Thoracic aorta (tissue), 2 donors: ENCODE measurements around the gene RGS19. TPM values are rescaled to one million over a fixed set of nuclear protein-coding genes. Genes with fewer than 3 reads are reported as not detected.

Experiments
- ATAC-seq: fragments of 150-250 bp; one replicate; pipeline ENCODE4 v1.8.0; 2017; ENCODE audit warnings: low read depth; ENCODE audit not compliant: insufficient number of reproducible peaks, low FRiP score
- DNase-seq: peaks from one replicate; pipeline ENCODE4 v3.0.0-alpha.2; 2020; ENCODE audit warnings: low spot score
- H3K27ac ChIP-seq, 2 donors: fragments of 200-600 bp; sonication (generic); 1 replicate in 1 of 2; 2 replicates in 1 of 2; pipeline ENCODE4 v1.5.1; 2016; ENCODE audit warnings: mild to moderate bottlenecking in 2 of 2, moderate library complexity in 2 of 2
- H3K27me3 ChIP-seq: fragments of 200-600 bp; sonication (generic); replicated peaks from 2 replicates; pipeline ENCODE4 v1.6.0; 2016; ENCODE audit warnings: mild to moderate bottlenecking; ENCODE audit not compliant: insufficient read depth
- H3K36me3 ChIP-seq: fragments of 200-600 bp; sonication (generic); one replicate; pipeline ENCODE4 v1.5.1; 2016
- H3K4me1 ChIP-seq, 2 donors: fragments of 200-600 bp; sonication (generic); 1 replicate in 1 of 2; 2 replicates in 1 of 2; pipeline versions ENCODE4 v1.5.1 to v1.6.0; 2016; ENCODE audit warnings: low read depth in 2 of 2, mild to moderate bottlenecking in 1 of 2; ENCODE audit not compliant: control insufficient read depth in 1 of 2
- H3K4me3 ChIP-seq: fragments of 200-600 bp; sonication (generic); 2 replicates; pipeline ENCODE4 v1.5.1; 2016; ENCODE audit warnings: mild to moderate bottlenecking
- H3K9me3 ChIP-seq: fragments of 200-600 bp; sonication (generic); 2 replicates; pipeline ENCODE4 v1.5.1; 2016
- total RNA-seq, 2 donors: library from RNA; depleted of rRNA; stranded (reverse); fragments of >200 nt; gene quantifications; one replicate each; pipeline versions ENCODE4 v1.1.0 to v1.2.3, GENCODE V29; 2016
- TF ChIP-seq, protein P1 (sequence below): fragments of 200-600 bp; sonication (generic); IDR thresholded peaks from one replicate; pipeline ENCODE4 v1.5.1; 2019; ENCODE audit warnings: antibody characterized with exemption

RGS19 gene
- total RNA-seq, 2 donors from 2014 or later, result 20.6 to 41.2 TPM

DNA sequence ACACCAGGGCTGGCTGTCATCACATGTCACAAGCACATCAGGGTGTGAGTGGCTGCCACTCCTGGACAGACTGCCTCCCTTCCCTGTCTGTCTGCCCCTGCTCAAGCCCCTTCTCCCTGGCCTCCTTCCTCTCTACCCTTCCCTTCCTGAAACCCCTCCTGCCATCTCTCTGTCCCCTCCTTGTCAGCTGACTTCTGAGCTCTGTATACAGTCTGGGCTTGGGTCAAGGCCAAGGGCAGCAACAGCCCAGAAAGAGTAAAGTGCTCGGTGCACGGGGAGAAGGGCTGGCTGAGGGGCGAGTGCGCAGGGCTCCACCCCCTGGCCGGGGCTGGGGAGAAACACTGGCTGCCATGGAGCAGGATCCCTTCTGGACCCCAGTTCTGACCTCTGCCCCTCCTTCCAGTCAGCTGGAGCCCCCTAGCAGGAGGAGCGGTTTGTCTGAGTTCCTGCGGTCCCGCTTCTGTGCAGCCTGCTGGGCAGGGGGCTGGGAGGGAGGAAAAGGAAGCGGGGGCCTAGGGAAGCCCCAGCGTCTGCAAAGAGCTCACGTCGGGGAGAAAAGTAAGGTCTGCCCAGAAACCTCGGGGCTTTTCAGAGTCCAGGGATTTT is 2.9 kb upstream of the RGS19 start:
- TF ChIP-seq, protein P1, sequence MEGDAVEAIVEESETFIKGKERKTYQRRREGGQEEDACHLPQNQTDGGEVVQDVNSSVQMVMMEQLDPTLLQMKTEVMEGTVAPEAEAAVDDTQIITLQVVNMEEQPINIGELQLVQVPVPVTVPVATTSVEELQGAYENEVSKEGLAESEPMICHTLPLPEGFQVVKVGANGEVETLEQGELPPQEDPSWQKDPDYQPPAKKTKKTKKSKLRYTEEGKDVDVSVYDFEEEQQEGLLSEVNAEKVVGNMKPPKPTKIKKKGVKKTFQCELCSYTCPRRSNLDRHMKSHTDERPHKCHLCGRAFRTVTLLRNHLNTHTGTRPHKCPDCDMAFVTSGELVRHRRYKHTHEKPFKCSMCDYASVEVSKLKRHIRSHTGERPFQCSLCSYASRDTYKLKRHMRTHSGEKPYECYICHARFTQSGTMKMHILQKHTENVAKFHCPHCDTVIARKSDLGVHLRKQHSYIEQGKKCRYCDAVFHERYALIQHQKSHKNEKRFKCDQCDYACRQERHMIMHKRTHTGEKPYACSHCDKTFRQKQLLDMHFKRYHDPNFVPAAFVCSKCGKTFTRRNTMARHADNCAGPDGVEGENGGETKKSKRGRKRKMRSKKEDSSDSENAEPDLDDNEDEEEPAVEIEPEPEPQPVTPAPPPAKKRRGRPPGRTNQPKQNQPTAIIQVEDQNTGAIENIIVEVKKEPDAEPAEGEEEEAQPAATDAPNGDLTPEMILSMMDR, result no peak
- ATAC-seq, result no peak
- peaks cover 20 to 38% of the 10 kb centered on the region in 2 donors for H3K4me1 ChIP-seq
- no peak for DNase-seq
- no peaks in the 10 kb centered on the region for H3K36me3 ChIP-seq
- H3K27ac ChIP-seq, result no peak overlapping the region
- no peaks in the 10 kb centered on the region for H3K9me3 ChIP-seq
- H3K4me3 ChIP-seq, result no peak overlapping the region
- H3K27me3 ChIP-seq, result no peaks in the 10 kb centered on the region

DNA sequence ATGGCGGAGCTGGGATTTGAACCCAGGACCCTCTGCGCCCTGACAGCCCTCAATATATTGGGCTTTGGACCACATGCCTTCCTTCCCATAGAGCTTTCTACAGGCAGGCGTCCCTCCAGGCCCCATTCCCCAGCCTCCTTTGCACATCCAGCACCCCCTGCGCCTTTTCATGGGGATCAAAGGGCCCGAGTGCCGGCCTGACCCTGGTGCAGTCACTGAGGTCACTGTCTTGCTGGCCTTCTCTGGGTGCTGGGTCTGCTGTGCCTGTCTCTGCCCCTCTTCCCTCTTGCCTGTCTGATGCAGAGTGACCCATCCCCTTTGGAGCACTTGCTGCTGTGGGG is 2.3 kb upstream of the RGS19 start:
- no peaks in the 10 kb centered on the region for H3K9me3 ChIP-seq
- no peak overlapping the region for H3K27ac ChIP-seq
- H3K4me1 ChIP-seq, result peaks cover 20 to 38% of the 10 kb centered on the region in 2 donors
- no peaks in the 10 kb centered on the region for H3K27me3 ChIP-seq
- DNase-seq (no peak), ATAC-seq (no peak)
- no peaks in the 10 kb centered on the region for H3K36me3 ChIP-seq
- TF ChIP-seq, protein P1, result no peak
- no peak overlapping the region for H3K4me3 ChIP-seq

DNA sequence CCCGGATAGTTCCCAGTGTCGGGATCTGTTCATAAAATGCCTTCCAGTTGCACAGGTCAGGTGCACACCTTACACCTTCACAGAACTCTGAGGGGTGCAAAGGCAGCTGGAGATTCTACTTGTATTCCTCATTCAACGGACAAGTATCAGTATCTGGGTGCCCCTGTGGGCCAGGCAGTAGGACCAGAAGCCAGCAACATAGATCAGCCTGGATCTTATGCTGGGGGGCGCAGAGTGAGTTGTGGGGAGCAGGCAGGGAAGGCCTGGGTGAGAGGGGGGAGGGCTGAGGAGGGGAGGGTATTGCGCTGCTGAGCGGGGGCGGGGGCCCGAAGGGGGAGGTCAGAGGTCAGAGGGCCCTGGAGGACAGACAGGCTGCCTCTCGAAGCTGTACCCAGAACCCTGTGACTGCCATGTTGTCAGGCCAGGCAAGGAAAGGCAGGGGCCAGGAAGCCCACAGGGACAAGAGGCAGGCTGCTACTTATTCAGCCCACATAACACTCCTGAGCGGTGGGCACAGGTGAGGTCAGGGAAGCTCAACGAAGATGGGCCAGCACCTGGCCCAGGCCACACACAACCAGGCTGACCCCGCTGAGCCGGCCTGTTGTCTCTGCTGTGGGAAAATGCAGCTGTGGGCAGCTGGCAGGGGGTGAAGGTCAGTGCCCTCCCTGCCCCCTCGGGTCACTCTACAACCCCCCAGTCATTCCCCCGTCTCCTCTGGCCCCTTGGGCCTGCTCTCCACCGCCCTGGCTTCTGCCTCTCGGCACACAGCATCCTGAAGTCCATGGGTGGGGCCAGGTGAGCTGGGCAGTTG is 1.7 kb upstream of the RGS19 start:
- DNase-seq, result no peak
- no peaks in the 10 kb centered on the region for H3K9me3 ChIP-seq
- TF ChIP-seq, protein P1, result no peak
- no peaks in the 10 kb centered on the region for H3K27me3 ChIP-seq
- no peak overlapping the region for H3K27ac ChIP-seq
- H3K4me3 ChIP-seq, result peak overlapping the region; percentile 70
- no peak for ATAC-seq
- H3K4me1 ChIP-seq, result peaks cover 20 to 38% of the 10 kb centered on the region in 2 donors
- no peaks in the 10 kb centered on the region for H3K36me3 ChIP-seq

DNA sequence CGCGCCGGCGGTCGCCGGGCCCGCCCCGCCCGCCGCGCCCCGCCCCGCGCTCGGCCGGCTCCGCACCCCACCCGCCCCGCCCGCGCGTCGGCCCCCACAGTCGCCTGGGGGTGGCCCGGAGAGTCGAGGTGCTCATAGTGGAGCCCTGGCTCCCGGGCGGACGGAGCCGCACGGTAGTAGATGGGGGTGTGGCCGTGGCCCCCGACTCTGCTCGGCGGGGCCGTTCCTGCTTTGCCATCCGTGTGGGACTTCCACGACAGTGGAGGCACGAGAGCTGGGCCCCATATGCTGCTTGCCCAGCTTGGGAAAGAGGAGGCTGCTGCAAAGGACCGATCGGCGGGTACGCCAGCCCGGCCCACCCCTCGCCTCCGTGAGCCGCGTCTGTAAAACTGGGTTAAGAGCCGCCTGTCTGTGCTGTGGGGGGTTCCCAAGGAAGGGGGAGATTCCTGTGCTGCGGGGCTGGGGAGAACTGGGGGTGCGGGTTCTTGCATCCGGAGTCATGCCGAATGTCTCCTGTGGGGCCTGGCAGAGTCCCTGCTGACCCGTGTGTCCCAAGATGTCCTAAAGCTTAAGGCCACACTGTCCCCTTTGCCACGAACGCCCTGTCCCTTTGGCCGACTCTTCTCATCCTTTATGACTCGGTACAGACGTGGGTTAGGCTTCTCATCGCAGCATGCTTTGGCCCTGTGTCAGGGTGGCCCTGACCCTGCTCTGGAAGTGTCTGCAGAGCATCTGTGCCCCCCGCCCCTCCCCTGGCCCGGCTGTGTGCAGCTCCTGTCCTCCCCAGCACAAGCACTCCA is 895 bp upstream of the RGS19 start, which contains the start of gene OPRL1:
Gene OPRL1, plus strand, starts transcription at position 70 of the 800 bp plus-strand sequence. CDS start 12,639 bp downstream, outside the sequence.
- no peaks in the 10 kb centered on the region for H3K9me3 ChIP-seq
- no peaks in the 10 kb centered on the region for H3K36me3 ChIP-seq
- DNase-seq (no peak), ATAC-seq (no peak)
- TF ChIP-seq, protein P1, result no peak
- peaks cover 20 to 38% of the 10 kb centered on the region in 2 donors for H3K4me1 ChIP-seq
- H3K27ac ChIP-seq, result peak within 1 kb of the TSS; percentile 2 to 33
- H3K27me3 ChIP-seq, result no peaks in the 10 kb centered on the region
- peak within 1 kb of the TSS; percentile 83 for H3K4me3 ChIP-seq

DNA sequence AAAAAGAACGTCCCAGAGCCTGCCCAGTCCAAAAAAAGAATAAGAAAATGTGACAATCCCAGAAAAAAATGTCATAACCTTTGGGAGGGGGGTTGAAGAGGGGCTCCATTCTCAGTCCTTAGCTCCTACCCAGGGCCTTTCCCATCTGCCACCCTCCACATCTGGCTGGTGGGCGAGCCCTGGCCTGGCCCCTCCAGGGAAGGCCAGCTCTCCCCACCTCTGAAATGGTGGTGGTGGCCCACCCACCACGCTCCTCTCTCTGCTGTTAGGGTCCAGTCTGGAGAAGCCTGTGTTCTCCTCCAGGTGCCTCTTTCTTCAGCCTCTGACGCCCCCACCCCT is 415 bp downstream of the RGS19 start:
- Histone ChIP-seq H3K4me3 (peak overlapping the region; percentile 83), H3K27me3 (no peaks in the 10 kb centered on the region), H3K36me3 (no peaks in the 10 kb centered on the region), H3K9me3 (no peaks in the 10 kb centered on the region), H3K4me1 (peaks cover 18 to 33% of the 10 kb centered on the region in 2 donors), H3K27ac (peak overlapping the region; percentile 2 to 33)
- TF ChIP-seq, protein P1, result no peak
- DNase-seq (no peak), ATAC-seq (no peak)
